ENCODE results near the gene TRMU. TPM values are rescaled to one million over a fixed set of nuclear protein-coding genes. Genes with fewer than 3 reads are reported as not detected.
"Not testable (repeated sequence)": the region's sequence is repeated elsewhere in the genome, so short reads cannot be mapped to it uniquely, and the experiment has no call there.

TRMU gene
- total and polyA plus RNA-seq, 8 donors, result 15.0 to 58.0 (median 23.4) TPM

DNA sequence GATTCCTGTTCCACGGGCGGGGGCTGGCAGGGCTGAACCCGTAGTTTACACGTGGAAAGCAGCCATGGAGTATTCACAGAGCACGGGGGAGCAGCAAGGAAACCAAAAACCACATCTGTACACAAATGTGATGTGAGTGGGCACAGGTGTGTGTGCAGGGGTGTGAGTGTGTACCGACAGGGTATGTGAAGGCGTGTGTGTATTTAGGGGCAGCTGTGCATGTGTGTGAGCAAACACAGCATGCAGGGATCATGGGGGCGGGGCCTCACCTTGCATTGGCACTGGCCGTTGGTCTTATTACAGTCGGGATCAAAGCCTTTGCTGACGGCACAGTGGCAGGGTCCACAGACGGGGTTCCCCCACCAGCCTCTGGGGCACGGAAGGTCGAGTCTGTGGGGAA lies 58.4 kb downstream of the TRMU start:
- no peaks in the 10 kb centered on the region for H3K27me3 ChIP-seq
- intact Hi-C loops (cut with DNase I), result loop anchor here in 1 of 3 donors (5.0 kb wide), 1 partner anchor 42 kb away; no protein-coding TSS in a partner anchor
- no peaks in the 10 kb centered on the region for H3K9me3 ChIP-seq
- no peak for FAIRE-seq
- no peak overlapping the region for H3K4me3 ChIP-seq
- peak in 1 of 6 donors; percentile 42 for DNase-seq
- TF ChIP-seq, protein P1, sequence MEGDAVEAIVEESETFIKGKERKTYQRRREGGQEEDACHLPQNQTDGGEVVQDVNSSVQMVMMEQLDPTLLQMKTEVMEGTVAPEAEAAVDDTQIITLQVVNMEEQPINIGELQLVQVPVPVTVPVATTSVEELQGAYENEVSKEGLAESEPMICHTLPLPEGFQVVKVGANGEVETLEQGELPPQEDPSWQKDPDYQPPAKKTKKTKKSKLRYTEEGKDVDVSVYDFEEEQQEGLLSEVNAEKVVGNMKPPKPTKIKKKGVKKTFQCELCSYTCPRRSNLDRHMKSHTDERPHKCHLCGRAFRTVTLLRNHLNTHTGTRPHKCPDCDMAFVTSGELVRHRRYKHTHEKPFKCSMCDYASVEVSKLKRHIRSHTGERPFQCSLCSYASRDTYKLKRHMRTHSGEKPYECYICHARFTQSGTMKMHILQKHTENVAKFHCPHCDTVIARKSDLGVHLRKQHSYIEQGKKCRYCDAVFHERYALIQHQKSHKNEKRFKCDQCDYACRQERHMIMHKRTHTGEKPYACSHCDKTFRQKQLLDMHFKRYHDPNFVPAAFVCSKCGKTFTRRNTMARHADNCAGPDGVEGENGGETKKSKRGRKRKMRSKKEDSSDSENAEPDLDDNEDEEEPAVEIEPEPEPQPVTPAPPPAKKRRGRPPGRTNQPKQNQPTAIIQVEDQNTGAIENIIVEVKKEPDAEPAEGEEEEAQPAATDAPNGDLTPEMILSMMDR (IDR thresholded peaks at IDR 0.05), result no peak
- H3K4me1 ChIP-seq, result peaks cover 0 to 5% (median 0%) of the 10 kb centered on the region in 3 donors
- H3K27ac ChIP-seq, result no peak overlapping the region
- ATAC-seq, result no peak
- no peaks in the 10 kb centered on the region for H3K36me3 ChIP-seq
- WGBS, 2 donors, result 76 to 83% methylated on average over 14 of the region's 14 CpGs

DNA sequence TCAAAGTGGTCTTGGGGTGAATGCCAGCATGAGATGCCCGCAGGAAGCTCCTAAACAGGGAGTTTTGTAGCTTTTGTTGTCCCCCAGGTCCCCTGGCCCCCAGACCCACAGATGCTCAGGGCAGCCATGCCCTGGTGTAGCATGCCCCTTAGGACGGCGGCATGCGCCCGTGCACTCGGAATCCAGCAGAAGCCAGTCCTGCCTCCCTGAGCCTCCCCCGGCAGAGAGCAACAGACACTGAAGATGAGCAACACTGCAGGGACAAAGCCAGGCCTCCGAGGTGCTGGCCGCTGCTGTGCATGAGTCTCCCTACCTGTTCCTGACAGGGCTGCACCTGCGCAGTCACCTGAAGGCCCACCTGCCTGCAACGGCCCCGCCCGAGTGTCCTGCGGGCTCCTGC lies 59.1 kb downstream of the TRMU start:
- no peaks in the 10 kb centered on the region for H3K27me3 ChIP-seq
- peaks cover 0 to 5% (median 0%) of the 10 kb centered on the region in 3 donors for H3K4me1 ChIP-seq
- FAIRE-seq (no peak), ATAC-seq (no peak), DNase-seq (peak in 2 of 6 donors; percentile 51)
- WGBS, 2 donors, result 89 to 91% methylated on average over 14 of the region's 14 CpGs
- intact Hi-C loops (cut with DNase I), result loop anchor here in 1 of 3 donors (5.0 kb wide), 1 partner anchor 42 kb away; no protein-coding TSS in a partner anchor
- TF ChIP-seq, protein P1 (IDR thresholded peaks at IDR 0.05), result no peak
- H3K27ac ChIP-seq, result no peak overlapping the region
- no peaks in the 10 kb centered on the region for H3K9me3 ChIP-seq
- no peak overlapping the region for H3K4me3 ChIP-seq
- no peaks in the 10 kb centered on the region for H3K36me3 ChIP-seq

DNA sequence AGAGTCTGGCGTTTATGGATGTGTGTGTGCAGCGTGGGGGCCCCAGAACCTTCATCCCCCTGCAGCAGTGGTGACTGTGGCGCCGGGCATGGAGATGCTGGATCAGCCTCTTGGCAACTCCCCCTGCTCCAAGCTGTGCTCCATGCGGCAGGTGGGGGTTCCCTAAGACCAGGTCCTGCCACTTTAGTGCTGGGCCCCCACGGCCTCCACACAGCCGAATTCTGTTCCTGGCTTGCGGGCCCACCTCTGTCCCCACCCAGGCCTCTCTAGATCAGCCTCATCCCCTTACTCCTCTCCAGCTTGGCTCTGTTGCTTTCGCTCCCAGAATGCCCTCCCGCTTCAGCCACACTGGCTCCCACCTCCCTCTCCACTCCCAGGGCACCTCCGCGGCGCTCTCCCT lies 59.6 kb downstream of the TRMU start:
- TF ChIP-seq, protein P1 (IDR thresholded peaks at IDR 0.05), result no peak
- no peaks in the 10 kb centered on the region for H3K9me3 ChIP-seq
- H3K36me3 ChIP-seq, result no peaks in the 10 kb centered on the region
- peaks cover 0 to 4% (median 0%) of the 10 kb centered on the region in 3 donors for H3K4me1 ChIP-seq
- H3K27me3 ChIP-seq, result no peaks in the 10 kb centered on the region
- H3K4me3 ChIP-seq, result no peak overlapping the region
- H3K27ac ChIP-seq, result no peak overlapping the region
- DNase-seq (no peak), ATAC-seq (no peak), FAIRE-seq (no peak)
- WGBS, 2 donors, result 90 to 91% methylated on average over 13 of the region's 13 CpGs
- intact Hi-C loops (cut with DNase I), result no loop called here

DNA sequence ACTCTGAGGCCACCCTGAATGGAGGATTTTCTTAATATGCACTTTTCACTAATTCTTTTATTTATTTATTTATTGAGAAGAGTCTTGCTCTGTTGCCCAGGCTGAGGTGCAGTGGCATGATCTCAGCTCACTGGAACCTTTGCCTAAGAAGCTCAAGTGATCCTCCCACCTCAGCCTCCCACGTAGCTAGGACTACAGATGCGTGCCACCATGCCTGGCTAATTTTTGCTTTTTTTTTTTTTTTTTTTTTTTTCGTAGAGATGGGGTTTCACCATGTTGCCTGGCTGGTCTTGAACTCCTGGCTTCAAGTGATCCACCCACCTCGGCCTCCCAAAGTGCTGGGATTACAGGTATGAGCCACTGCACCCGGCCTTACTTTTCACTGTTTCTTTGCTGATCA lies 61.5 kb downstream of the TRMU start:
- H3K4me1 ChIP-seq; intact Hi-C loops (cut with DNase I); H3K4me3 ChIP-seq; H3K36me3 ChIP-seq; H3K27ac ChIP-seq; DNase-seq; H3K27me3 ChIP-seq; H3K9me3 ChIP-seq; FAIRE-seq; ATAC-seq: not testable (repeated sequence)
- WGBS, 2 donors, result 69 to 80% methylated on average over 5 of the region's 5 CpGs

DNA sequence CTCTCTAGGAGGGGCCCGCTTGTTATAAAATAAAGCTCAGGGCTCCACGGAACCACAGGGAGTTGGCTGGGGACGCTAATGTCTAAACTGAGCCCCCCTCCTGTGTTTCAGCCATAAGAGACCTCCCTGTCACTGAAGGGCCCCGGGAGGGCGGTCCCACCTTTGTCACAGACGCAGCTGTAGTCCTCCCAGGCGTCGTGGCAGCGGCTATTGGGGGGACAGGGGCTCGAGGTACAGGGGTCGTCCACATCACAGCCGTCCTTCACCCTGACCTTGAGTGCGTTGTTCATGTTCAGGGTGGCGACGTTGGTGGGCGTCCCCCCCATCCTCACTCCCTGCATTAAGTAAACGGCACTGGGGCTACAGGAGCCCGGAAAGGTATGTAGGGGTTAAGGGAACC lies 62.0 kb downstream of the TRMU start:
- 61 to 73% methylated on average over 18 of the region's 18 CpGs for WGBS, 2 donors
- DNase-seq, result peak in 1 of 6 donors; percentile 50
- no peak for ATAC-seq
- Histone ChIP-seq H3K4me3 (no peak overlapping the region), H3K27me3 (no peaks in the 10 kb centered on the region), H3K4me1 (no peaks in the 10 kb centered on the region), H3K36me3 (no peaks in the 10 kb centered on the region), H3K27ac (no peak overlapping the region), H3K9me3 (no peaks in the 10 kb centered on the region)
- TF ChIP-seq, protein P1 (IDR thresholded peaks at IDR 0.05), result no peak
- no peak for FAIRE-seq
- intact Hi-C loops (cut with DNase I), result no loop called here

Measured in pancreas (tissue), 10 donors.